ENCODE measurements around the gene EHBP1.

Gene EHBP1

DNA sequence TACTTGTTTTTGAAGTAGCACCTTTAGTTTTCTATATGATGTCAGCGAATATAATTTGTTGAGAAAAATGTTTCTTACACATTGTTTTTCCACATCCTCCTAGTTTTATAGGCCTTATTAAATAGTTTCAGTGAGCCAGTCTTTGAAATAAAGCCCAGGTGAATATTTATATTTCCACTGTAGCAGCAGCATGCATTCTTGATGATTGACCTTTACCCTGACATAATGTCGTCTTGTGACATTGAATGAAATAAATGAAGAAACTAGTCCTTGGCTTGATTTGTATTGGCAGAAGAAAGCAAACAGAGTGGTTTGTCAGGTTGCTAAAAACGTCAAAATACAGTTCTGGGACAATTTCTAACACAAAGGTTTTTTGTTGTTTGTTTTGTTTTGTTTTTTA is 84.4 kb downstream of the EHBP1 start:
- ChIA-PET POLR2A (ENCODE audit: low non-redundant PET) (no interaction called here), CTCF (interaction anchor here (0.6 kb wide), 1 partner anchor 670 kb away, joined by 5 read pairs; no protein-coding TSS in a partner anchor)
- DNase-seq (ENCODE audit: low spot score), result no peak
- TF ChIP-seq, protein P1, sequence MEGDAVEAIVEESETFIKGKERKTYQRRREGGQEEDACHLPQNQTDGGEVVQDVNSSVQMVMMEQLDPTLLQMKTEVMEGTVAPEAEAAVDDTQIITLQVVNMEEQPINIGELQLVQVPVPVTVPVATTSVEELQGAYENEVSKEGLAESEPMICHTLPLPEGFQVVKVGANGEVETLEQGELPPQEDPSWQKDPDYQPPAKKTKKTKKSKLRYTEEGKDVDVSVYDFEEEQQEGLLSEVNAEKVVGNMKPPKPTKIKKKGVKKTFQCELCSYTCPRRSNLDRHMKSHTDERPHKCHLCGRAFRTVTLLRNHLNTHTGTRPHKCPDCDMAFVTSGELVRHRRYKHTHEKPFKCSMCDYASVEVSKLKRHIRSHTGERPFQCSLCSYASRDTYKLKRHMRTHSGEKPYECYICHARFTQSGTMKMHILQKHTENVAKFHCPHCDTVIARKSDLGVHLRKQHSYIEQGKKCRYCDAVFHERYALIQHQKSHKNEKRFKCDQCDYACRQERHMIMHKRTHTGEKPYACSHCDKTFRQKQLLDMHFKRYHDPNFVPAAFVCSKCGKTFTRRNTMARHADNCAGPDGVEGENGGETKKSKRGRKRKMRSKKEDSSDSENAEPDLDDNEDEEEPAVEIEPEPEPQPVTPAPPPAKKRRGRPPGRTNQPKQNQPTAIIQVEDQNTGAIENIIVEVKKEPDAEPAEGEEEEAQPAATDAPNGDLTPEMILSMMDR (conservative IDR thresholded peaks at IDR 0.05; ENCODE audit: low read depth), result no peak
- H3K27ac ChIP-seq, result no peak overlapping the region

DNA sequence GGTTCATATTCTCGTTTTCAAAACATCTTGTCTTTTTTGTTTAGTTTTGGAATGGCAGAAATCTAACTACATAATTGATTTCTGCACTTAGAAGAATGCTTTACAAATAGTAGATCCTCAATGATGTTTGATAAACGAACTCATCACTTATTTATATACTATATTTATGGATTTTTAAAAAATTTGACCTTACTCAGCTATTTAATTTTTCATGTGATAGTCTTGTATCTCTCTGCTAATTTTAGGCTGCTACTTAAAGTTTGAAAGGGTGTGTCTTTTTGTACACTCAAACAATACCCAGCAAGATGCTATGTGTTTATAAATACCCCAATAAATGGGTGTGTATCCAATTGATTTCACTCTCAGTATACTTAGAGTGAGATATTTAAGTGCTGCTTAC is 86.9 kb downstream of the EHBP1 start:
- no peak for DNase-seq (ENCODE audit: low spot score)
- TF ChIP-seq, protein P1 (conservative IDR thresholded peaks at IDR 0.05; ENCODE audit: low read depth), result no peak
- H3K27ac ChIP-seq, result no peak overlapping the region
- CTCF ChIA-PET, result interaction anchor here (0.7 kb wide), 1 partner anchor 291 kb away, joined by 4 read pairs; no protein-coding TSS in a partner anchor
- POLR2A ChIA-PET (ENCODE audit: low non-redundant PET), result no interaction called here

DNA sequence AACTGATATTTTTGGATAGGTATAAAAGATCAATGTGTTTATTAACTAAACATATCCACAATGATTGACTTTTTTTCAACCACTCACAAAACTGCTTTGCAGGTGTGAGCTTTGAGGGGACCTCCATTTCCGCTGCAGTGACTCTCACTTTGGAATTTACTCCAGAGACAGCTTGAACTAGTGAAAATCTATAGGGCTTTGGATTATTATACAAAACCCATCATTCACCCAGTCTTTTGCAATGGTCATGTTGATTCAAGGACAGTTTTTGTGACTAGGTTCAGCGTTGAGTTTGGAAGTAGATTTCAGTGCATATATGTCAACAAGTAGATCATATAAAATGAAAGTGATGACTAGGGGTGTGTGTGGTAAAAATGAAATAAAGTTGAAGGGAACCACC is 87.7 kb downstream of the EHBP1 start:
- POLR2A ChIA-PET (ENCODE audit: low non-redundant PET), result no interaction called here
- TF ChIP-seq, protein P1 (conservative IDR thresholded peaks at IDR 0.05; ENCODE audit: low read depth), result no peak
- no peak for DNase-seq (ENCODE audit: low spot score)
- no peak overlapping the region for H3K27ac ChIP-seq
- CTCF ChIA-PET, result interaction anchor here (0.6 kb wide), 1 partner anchor 19 kb away, joined by 3 read pairs; no protein-coding TSS in a partner anchor

DNA sequence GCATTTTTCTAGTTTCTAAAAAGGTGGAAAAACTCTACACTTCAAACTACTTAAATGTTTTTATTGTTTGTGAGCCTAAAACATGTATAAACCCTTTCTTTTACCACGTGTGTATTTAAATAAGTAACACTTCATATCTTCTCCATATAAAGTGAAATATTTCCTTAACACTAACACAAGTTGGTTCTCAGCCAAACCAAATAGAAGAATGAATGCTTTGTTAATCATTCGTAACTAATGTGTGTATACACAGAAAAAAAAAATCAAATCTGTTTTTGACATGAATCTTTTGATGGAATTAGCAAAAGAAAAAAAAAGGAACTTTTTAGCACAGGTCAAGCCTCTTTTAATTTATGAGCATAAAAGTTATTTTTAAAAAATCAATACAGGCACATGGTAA is 89.3 kb downstream of the EHBP1 start:
- no peak overlapping the region for H3K27ac ChIP-seq
- TF ChIP-seq, protein P1 (conservative IDR thresholded peaks at IDR 0.05; ENCODE audit: low read depth), result no peak
- DNase-seq (ENCODE audit: low spot score), result no peak
- ChIA-PET CTCF (no interaction called here), POLR2A (ENCODE audit: low non-redundant PET) (no interaction called here)

DNA sequence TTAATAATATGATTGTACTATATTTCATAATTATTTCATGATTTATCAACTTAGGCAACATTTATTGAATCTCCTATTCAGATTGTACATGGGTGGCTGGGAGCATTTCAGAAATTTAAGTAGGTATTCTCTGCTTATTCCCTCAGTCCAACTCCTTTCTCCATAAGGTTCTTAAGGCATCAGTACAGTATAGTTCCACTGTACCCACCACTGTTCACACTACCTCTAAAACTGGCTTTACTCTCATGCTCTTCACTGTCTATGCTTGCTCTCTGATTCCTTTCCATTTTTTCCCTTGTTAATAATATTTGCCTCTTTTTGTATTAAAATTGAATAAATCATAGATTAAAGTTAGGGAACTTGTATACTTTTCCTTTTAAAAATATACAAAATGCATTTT is 89.8 kb downstream of the EHBP1 start:
- H3K27ac ChIP-seq, result no peak overlapping the region
- POLR2A ChIA-PET (ENCODE audit: low non-redundant PET), result no interaction called here
- CTCF ChIA-PET, result no interaction called here

DNA sequence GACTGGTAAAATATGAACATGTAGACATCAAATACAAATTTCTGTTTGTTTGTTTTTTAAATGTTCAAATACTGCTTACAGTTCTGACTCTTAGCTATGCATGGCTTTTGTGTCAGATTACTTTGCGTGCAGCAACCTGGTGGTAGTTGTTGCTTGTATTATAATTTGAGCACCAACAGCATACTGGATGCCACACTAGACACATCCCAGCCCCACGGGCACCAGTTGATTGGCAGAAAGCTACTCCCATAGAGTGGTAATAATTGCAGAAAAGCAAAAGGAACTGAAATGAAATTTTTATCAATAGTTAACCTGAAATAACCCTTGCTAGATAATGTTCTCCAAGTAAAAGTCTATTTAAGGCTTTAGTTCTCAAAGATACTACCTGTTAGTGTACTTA is 91.6 kb downstream of the EHBP1 start:
- TF ChIP-seq, protein P1 (conservative IDR thresholded peaks at IDR 0.05; ENCODE audit: low read depth), result no peak
- DNase-seq (ENCODE audit: low spot score), result no peak
- POLR2A ChIA-PET (ENCODE audit: low non-redundant PET), result no interaction called here
- no peak overlapping the region for H3K27ac ChIP-seq
- CTCF ChIA-PET, result no interaction called here

More for the DNA sequence above, 89.8 kb downstream of the EHBP1 start:
- DNase-seq (ENCODE audit: low spot score), result no peak
- TF ChIP-seq, protein P1 (conservative IDR thresholded peaks at IDR 0.05; ENCODE audit: low read depth), result no peak

DNA sequence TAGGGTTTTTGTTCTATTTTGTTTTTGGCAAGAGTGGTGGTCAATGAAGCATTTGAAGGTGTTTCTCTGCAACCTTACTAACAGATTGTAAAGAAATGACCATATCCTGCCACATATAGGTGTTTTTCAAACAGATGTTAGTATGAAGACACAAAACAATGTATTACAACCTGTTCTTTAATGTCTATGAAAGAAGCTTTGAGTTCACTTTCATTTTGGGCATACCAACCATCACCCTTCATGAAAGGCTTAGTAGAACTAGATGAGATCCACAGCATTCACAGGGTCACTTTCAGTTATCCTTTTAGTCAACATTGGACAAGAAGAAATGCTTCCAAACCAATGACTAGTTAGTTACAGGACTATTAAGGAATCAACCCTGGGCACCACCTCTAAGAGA is 95.1 kb downstream of the EHBP1 start:
- TF ChIP-seq, protein P1 (conservative IDR thresholded peaks at IDR 0.05; ENCODE audit: low read depth), result no peak
- ChIA-PET CTCF (interaction anchor here (0.6 kb wide), 1 partner anchor 327 kb away, joined by 3 read pairs; no protein-coding TSS in a partner anchor), POLR2A (ENCODE audit: low non-redundant PET) (no interaction called here)
- H3K27ac ChIP-seq, result no peak overlapping the region
- no peak for DNase-seq (ENCODE audit: low spot score)
